Esophagus (tissue), 2 donors: ENCODE measurements around the gene TRIML2. TPM values are rescaled to one million over a fixed set of nuclear protein-coding genes. Genes with fewer than 3 reads are reported as not detected.

Source experiments
- H3K27ac ChIP-seq, 2 donors: one replicate each; pipeline ENCODE4 v1.5.1; 2013; ENCODE audit warnings: low read depth in 2 of 2, mild to moderate bottlenecking in 2 of 2, inconsistent platforms in 1 of 2, low read length in 1 of 2, moderate library complexity in 1 of 2
- H3K27me3 ChIP-seq, 2 donors: one replicate each; pipeline ENCODE4 v1.6.1; 2013; ENCODE audit warnings: low read length in 2 of 2, control low read depth in 1 of 2, mild to moderate bottlenecking in 1 of 2; ENCODE audit not compliant: insufficient read depth in 2 of 2, control insufficient read depth in 1 of 2
- H3K36me3 ChIP-seq, 2 donors: one replicate each; pipeline ENCODE4 v1.6.1; 2013; ENCODE audit warnings: low read length in 1 of 2; ENCODE audit not compliant: control insufficient read depth in 2 of 2, insufficient read depth in 2 of 2
- H3K4me1 ChIP-seq, 2 donors: one replicate each; pipeline ENCODE4 v1.6.1; 2013; ENCODE audit warnings: low read length in 1 of 2; ENCODE audit not compliant: control insufficient read depth in 2 of 2, insufficient read depth in 2 of 2
- H3K4me3 ChIP-seq, 2 donors: one replicate each; pipeline ENCODE4 v1.5.1; 2013; ENCODE audit warnings: low read length in 2 of 2, mild to moderate bottlenecking in 2 of 2, low read depth in 1 of 2, moderate library complexity in 1 of 2
- H3K9me3 ChIP-seq, 2 donors: one replicate each; pipeline ENCODE4 v1.6.1; 2013; ENCODE audit warnings: mild to moderate bottlenecking in 2 of 2, low read depth in 1 of 2, low read length in 1 of 2, moderate library complexity in 1 of 2; ENCODE audit not compliant: control insufficient read depth in 2 of 2, insufficient read depth in 1 of 2
- WGBS, 2 donors: extraction: QIAGEN DNeasy Blood & Tissue Kit; methylation state at CpG; one replicate each; pipeline ENCODE4 v1.1.7; 2013; 5-methylcytosine and 5-hydroxymethylcytosine counted together
- polyA plus RNA-seq, 2 donors: library from polyadenylated mRNA; stranded (reverse); fragments of 200-250 nt; gene quantifications; one replicate each; pipeline ENCODE4 v1.2.3, GENCODE V29; 2013
- donor health status: healthy with polysubstance abuse.
- donor health status: Bipolar disorder and iron deficiency.

Gene TRIML2
- polyA plus RNA-seq, 2 donors = not detected

GRCh38 chr4:188110741-188111471 is 1.5 kb upstream of the TRIML2 start:
- Histone ChIP-seq H3K4me3 (no peak overlapping the region), H3K27me3 (no peaks in the 10 kb centered on the region), H3K36me3 (no peaks in the 10 kb centered on the region), H3K27ac (no peak overlapping the region), H3K4me1 (no peaks in the 10 kb centered on the region), H3K9me3 (peaks cover 0 to 3% of the 10 kb centered on the region in 2 donors)
- 59 to 67% methylated on average over 7 of the region's 7 CpGs for WGBS, 2 donors

- Histone ChIP-seq H3K4me1 (no peaks in the 10 kb centered on the region), H3K4me3 (no peak overlapping the region), H3K36me3 (no peaks in the 10 kb centered on the region), H3K27me3 (no peaks in the 10 kb centered on the region), H3K9me3 (peaks cover 3% of the 10 kb centered on the region in 2 donors), H3K27ac (no peak overlapping the region)
- WGBS, 2 donors = 43 to 46% methylated on average over 3 of the region's 3 CpGs
Measured at GRCh38 chr4:188110036-188110435, 633 bp upstream of the TRIML2 start.

GRCh38 chr4:188107931-188108843 is 1.2 kb downstream of the TRIML2 start:
- H3K4me1 ChIP-seq = no peaks in the 10 kb centered on the region
- no peak overlapping the region for H3K4me3 ChIP-seq
- peaks cover 3% of the 10 kb centered on the region in 2 donors for H3K9me3 ChIP-seq
- no peaks in the 10 kb centered on the region for H3K27me3 ChIP-seq
- no peaks in the 10 kb centered on the region for H3K36me3 ChIP-seq
- WGBS, 2 donors = 52 to 60% methylated on average over 10 of the region's 10 CpGs
- no peak overlapping the region for H3K27ac ChIP-seq

GRCh38 chr4:188106454-188106853 is 2.9 kb downstream of the TRIML2 start:
- H3K4me3 ChIP-seq = no peak overlapping the region
- peaks cover 3% of the 10 kb centered on the region in 2 donors for H3K9me3 ChIP-seq
- no peaks in the 10 kb centered on the region for H3K36me3 ChIP-seq
- no peaks in the 10 kb centered on the region for H3K27me3 ChIP-seq
- 96 to 97% methylated on average over 40 of the region's 40 CpGs for WGBS, 2 donors
- H3K27ac ChIP-seq = no peak overlapping the region
- H3K4me1 ChIP-seq = no peaks in the 10 kb centered on the region

- Histone ChIP-seq H3K27ac (no peak overlapping the region), H3K4me1 (no peaks in the 10 kb centered on the region), H3K9me3 (peaks cover 0 to 4% of the 10 kb centered on the region in 2 donors), H3K36me3 (no peaks in the 10 kb centered on the region), H3K4me3 (no peak overlapping the region), H3K27me3 (no peaks in the 10 kb centered on the region)
- WGBS, 2 donors = 87 to 88% methylated on average over 3 of the region's 3 CpGs
Measured at GRCh38 chr4:188092824-188093223, 16.6 kb downstream of the TRIML2 start.

GRCh38 chr4:188086858-188087257 is 22.5 kb downstream of the TRIML2 start:
- H3K36me3 ChIP-seq = no peaks in the 10 kb centered on the region
- no peaks in the 10 kb centered on the region for H3K27me3 ChIP-seq
- peaks cover 0 to 4% of the 10 kb centered on the region in 2 donors for H3K9me3 ChIP-seq
- H3K4me3 ChIP-seq = no peak overlapping the region
- no peaks in the 10 kb centered on the region for H3K4me1 ChIP-seq
- H3K27ac ChIP-seq = no peak overlapping the region
- WGBS, 2 donors = 83 to 92% methylated on average over 6 of the region's 6 CpGs

GRCh38 chr4:188082796-188083195 is 26.6 kb downstream of the TRIML2 start:
- Histone ChIP-seq H3K36me3 (no peaks in the 10 kb centered on the region), H3K4me3 (no peak overlapping the region), H3K27me3 (no peaks in the 10 kb centered on the region), H3K4me1 (no peaks in the 10 kb centered on the region), H3K9me3 (no peaks in the 10 kb centered on the region), H3K27ac (no peak overlapping the region)
- 63 to 64% methylated on average over 3 of the region's 3 CpGs for WGBS, 2 donors

GRCh38 chr4:188078116-188078515 is 31.3 kb downstream of the TRIML2 start:
- H3K27ac ChIP-seq = no peak overlapping the region
- no peaks in the 10 kb centered on the region for H3K4me1 ChIP-seq
- no peak overlapping the region for H3K4me3 ChIP-seq
- 17 to 19% methylated on average over 1 of the region's 1 CpG for WGBS, 2 donors
- H3K36me3 ChIP-seq = no peaks in the 10 kb centered on the region
- H3K9me3 ChIP-seq = no peaks in the 10 kb centered on the region
- no peaks in the 10 kb centered on the region for H3K27me3 ChIP-seq

- no peak overlapping the region for H3K27ac ChIP-seq
- H3K27me3 ChIP-seq = no peaks in the 10 kb centered on the region
- no peaks in the 10 kb centered on the region for H3K9me3 ChIP-seq
- 89 to 96% methylated on average over 12 of the region's 12 CpGs for WGBS, 2 donors
- no peaks in the 10 kb centered on the region for H3K4me1 ChIP-seq
- H3K4me3 ChIP-seq = no peak overlapping the region
- H3K36me3 ChIP-seq = no peaks in the 10 kb centered on the region
Measured at GRCh38 chr4:188076169-188076568, 33.2 kb downstream of the TRIML2 start.
